ENCODE data around the gene AXIN2.

DNA sequence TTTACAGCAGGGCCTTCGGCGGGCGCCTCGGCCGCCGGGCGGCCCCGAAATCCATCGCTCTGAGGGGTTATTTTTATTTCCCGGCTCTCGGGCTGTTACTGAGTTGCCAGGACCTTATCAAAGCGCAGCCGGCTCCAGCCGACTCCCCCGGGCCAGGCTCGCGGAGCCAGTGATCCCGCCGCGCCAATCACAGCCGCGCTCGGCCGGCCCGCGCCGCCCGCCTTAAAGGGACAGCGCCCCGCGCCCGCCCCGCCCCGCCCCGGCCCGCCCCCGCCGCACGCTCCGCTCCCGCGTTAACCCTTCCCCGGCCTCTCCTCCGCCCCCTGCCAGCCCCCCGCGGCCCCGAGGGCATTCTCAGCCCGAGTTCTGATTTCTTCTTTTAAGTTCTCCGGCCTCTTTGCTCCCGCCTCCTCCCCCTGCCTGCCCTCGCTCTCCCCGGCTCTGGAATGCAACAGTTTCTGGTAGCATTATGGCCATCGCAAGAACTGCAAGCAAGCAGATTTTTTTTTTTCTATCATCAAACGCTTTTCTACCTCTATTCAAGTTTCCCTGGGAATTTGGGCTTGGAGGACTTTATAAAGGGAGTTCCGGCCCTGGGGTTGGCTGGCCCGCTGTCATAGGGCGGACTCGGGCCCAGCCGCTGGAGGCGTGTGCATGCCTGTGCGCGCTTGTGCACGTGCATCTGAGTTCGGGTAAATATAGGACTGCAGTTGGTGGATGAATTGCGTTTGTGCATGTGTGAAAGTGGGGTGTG, at the start of gene AXIN2:
- TF ChIP-seq POLR2A (IDR thresholded peaks at IDR 0.05) = peak in 1 of 2 donors; percentile 69
- TF ChIP-seq, protein P1, sequence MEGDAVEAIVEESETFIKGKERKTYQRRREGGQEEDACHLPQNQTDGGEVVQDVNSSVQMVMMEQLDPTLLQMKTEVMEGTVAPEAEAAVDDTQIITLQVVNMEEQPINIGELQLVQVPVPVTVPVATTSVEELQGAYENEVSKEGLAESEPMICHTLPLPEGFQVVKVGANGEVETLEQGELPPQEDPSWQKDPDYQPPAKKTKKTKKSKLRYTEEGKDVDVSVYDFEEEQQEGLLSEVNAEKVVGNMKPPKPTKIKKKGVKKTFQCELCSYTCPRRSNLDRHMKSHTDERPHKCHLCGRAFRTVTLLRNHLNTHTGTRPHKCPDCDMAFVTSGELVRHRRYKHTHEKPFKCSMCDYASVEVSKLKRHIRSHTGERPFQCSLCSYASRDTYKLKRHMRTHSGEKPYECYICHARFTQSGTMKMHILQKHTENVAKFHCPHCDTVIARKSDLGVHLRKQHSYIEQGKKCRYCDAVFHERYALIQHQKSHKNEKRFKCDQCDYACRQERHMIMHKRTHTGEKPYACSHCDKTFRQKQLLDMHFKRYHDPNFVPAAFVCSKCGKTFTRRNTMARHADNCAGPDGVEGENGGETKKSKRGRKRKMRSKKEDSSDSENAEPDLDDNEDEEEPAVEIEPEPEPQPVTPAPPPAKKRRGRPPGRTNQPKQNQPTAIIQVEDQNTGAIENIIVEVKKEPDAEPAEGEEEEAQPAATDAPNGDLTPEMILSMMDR (IDR thresholded peaks at IDR 0.05 in 4 of 5, conservative IDR thresholded peaks at IDR 0.05 in 1 of 5) = peak in 3 of 5 experiments; percentile 14 to 49 (median 43)
